HG02798 (cell line): ENCODE results near the gene NUCB1.

ENCODE experiments used
- ATAC-seq: cut with Tn5 transposase; IDR thresholded peaks from one replicate; pipeline ENCODE4 v1.9.1; 2021; ENCODE audit warnings: mild to moderate bottlenecking; ENCODE audit not compliant: unreplicated experiment, poor library complexity

NUCB1 gene

GRCh38 chr19:48970139-48970766 is 70.1 kb downstream of the NUCB1 start:
- no peak for ATAC-seq

GRCh38 chr19:48970923-48971395 is 70.8 kb downstream of the NUCB1 start:
- ATAC-seq, result no peak
